GM12874 (cell line): ENCODE measurements around the gene FITM2.

Experiments used
- CTCF ChIP-seq: IDR thresholded peaks from 2 replicates; pipeline ENCODE4 v1.5.1; 2011; ENCODE audit warnings: low read depth, mild to moderate bottlenecking, control low read depth, low read length, moderate library complexity; ENCODE audit not compliant: insufficient read depth

FITM2 gene

GRCh38 chr20:44354979-44355497 lies 44.0 kb upstream of the FITM2 start:
- TF ChIP-seq CTCF, result no peak

- TF ChIP-seq CTCF, result no peak
Measured at GRCh38 chr20:44350567-44350966, 39.6 kb upstream of the FITM2 start.

- no peak for TF ChIP-seq CTCF
Measured at GRCh38 chr20:44349349-44349748, 38.3 kb upstream of the FITM2 start.

- TF ChIP-seq CTCF, result no peak
Measured at GRCh38 chr20:44348168-44348659, 37.2 kb upstream of the FITM2 start.

GRCh38 chr20:44345147-44345546 lies 34.1 kb upstream of the FITM2 start:
- no peak for TF ChIP-seq CTCF

- no peak for TF ChIP-seq CTCF
Measured at GRCh38 chr20:44344723-44345122, 33.7 kb upstream of the FITM2 start.

- no peak for TF ChIP-seq CTCF
Measured at GRCh38 chr20:44343162-44343675, 32.2 kb upstream of the FITM2 start.
